Measurements from ENCODE around the gene SCLY. TPM values are rescaled to one million over a fixed set of nuclear protein-coding genes. Genes with fewer than 3 reads are reported as not detected.

Gene SCLY
- total RNA-seq, 1 donor from 2014 or later: 13.5 TPM

DNA sequence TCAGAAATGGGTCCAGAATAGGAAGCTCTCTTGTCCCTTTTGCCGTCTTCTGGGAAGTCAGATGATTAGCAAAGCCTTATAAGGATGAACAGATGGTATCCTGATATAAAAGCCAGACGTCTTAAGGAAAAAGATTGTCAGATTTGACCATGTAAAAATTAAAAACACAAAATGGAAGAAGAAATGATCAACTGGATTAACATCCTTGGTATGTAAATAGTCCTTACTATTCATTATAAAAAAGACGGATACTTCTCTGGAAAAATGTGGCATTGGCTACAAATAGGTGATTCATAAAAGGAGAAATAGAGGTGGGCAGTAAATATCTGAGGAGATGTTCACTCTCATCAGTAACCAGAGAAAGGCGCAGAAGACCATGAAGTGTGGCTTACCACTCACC lies 33.7 kb upstream of the SCLY start:
- H3K27ac ChIP-seq: no peak overlapping the region
- intact Hi-C loops (cut with DNase I): no loop called here
- H3K27me3 ChIP-seq: no peaks in the 10 kb centered on the region
- no peaks in the 10 kb centered on the region for H3K9me3 ChIP-seq
- no peak for DNase-seq (ENCODE audit: extremely low spot score in 2 of 2)
- H3K36me3 ChIP-seq: peaks cover 0 to 30% of the 10 kb centered on the region in 2 donors
- TF ChIP-seq POLR2AphosphoS5 (IDR thresholded peaks at IDR 0.05; ENCODE audit: insufficient read depth in 1 of 2, low read depth in 1 of 2) (no peak), CTCF (IDR thresholded peaks at IDR 0.05) (no peak), POLR2A (IDR thresholded peaks at IDR 0.05) (no peak)
- no peak overlapping the region for H3K4me3 ChIP-seq
- no peaks in the 10 kb centered on the region for H3K4me1 ChIP-seq

DNA sequence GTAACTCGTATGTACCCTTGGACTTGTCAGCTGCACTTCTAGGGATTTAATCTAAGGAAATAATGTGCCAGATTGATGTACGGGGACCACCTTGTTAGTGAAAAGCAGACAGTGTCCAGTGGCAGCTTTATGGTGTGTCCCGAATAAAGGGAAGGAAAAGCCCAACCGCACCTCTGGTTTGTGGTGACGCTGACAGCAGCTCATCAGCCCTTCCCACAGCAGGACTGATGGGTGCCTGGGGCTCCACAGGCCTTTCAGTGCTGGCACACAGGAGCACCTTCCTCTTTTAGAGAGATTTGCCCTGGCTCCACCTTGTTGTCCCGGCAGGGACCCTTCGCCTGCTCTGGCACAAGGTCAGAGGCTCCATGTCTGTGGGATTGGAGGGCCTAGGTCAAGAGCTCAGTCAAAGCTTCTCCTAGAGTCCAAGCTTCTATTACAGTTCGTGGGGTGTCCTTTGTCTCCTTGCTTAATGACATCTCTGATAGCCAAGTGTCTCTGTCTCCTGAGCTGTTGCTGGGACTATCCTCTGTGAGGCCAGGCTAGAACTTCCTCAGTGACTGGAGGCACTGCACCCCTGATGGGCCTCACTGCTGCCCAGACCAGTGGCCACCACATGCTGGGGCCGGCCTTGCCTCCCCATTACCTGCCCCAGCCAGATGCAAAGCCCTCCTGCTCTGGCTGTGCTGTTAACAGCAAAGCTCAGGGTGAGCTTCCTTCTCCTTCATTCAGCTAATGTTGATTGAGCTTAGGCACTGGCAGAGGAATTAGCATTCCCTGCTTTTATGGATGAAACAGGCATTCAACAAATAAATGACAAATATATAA lies 33.0 kb upstream of the SCLY start:
- DNase-seq (ENCODE audit: extremely low spot score in 2 of 2): no peak
- H3K36me3 ChIP-seq: peaks cover 0 to 30% of the 10 kb centered on the region in 2 donors
- TF ChIP-seq POLR2A (IDR thresholded peaks at IDR 0.05): no peak
- TF ChIP-seq POLR2AphosphoS5 (IDR thresholded peaks at IDR 0.05; ENCODE audit: insufficient read depth in 1 of 2, low read depth in 1 of 2): no peak
- no peak for TF ChIP-seq CTCF (IDR thresholded peaks at IDR 0.05)

DNA sequence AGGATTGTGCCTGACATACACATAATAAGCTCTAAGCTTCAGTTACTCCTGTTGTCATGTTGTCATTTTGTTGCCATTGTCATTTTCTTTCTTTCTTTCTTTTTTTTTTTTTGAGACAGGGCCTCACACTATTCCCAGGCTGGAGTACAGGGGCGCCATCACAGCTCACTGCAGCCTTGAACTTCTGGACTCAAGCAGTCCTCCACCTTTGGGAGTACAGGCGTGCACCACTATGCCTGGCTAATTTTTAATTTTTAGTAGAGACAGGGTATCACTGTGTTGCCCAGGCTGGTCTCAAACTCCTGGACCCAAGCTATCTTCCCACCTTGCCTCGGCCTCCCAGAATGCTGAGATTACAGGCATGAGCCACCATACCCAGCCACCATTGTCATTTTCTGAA lies 30.9 kb upstream of the SCLY start:
- Histone ChIP-seq H3K4me1 (no peaks in the 10 kb centered on the region), H3K36me3 (peaks cover 0 to 30% of the 10 kb centered on the region in 2 donors), H3K9me3 (no peaks in the 10 kb centered on the region), H3K27me3 (no peaks in the 10 kb centered on the region), H3K4me3 (no peak overlapping the region), H3K27ac (no peak overlapping the region)
- intact Hi-C loops (cut with DNase I): no loop called here
- TF ChIP-seq CTCF (IDR thresholded peaks at IDR 0.05) (no peak), POLR2A (IDR thresholded peaks at IDR 0.05) (no peak), POLR2AphosphoS5 (IDR thresholded peaks at IDR 0.05; ENCODE audit: insufficient read depth in 1 of 2, low read depth in 1 of 2) (no peak)
- DNase-seq (ENCODE audit: extremely low spot score in 2 of 2): peak in 1 of 2 donors; percentile 13

More for the DNA sequence above, 33.0 kb upstream of the SCLY start:
- H3K4me1 ChIP-seq: no peaks in the 10 kb centered on the region
- no peak overlapping the region for H3K27ac ChIP-seq
- no peak overlapping the region for H3K4me3 ChIP-seq
- no peaks in the 10 kb centered on the region for H3K9me3 ChIP-seq
- intact Hi-C loops (cut with DNase I): no loop called here
- H3K27me3 ChIP-seq: no peaks in the 10 kb centered on the region

- no peak for TF ChIP-seq CTCF (IDR thresholded peaks at IDR 0.05)
- TF ChIP-seq POLR2A (IDR thresholded peaks at IDR 0.05): no peak
- no peak for TF ChIP-seq POLR2AphosphoS5 (IDR thresholded peaks at IDR 0.05; ENCODE audit: insufficient read depth in 1 of 2, low read depth in 1 of 2)
- DNase-seq (ENCODE audit: extremely low spot score in 2 of 2): no peak
- Histone ChIP-seq H3K27me3 (no peaks in the 10 kb centered on the region), H3K36me3 (peaks cover 0 to 30% of the 10 kb centered on the region in 2 donors), H3K4me1 (no peaks in the 10 kb centered on the region), H3K27ac (no peak overlapping the region), H3K9me3 (no peaks in the 10 kb centered on the region), H3K4me3 (no peak overlapping the region)
- intact Hi-C loops (cut with DNase I): no loop called here
Observed at GRCh38 chr2:238030422-238031155, 30.2 kb upstream of the SCLY start.

Data from vagina (tissue), 2 donors.